Left lung (tissue), 10 donors: ENCODE results near the gene ZFP36L1. TPM values are rescaled to one million over a fixed set of nuclear protein-coding genes. Genes with fewer than 3 reads are reported as not detected.
A peak's percentile ranks its signal among the peaks of the same experiment; 100 is the strongest.

Experiments
- ATAC-seq: fragments of 200-7000 bp; cut with Tn5 transposase; one replicate; pipeline ENCODE4 v1.9.1; 2020; ENCODE audit warnings: moderate library complexity
- DNase-seq, 4 donors: peaks; one replicate each; pipeline ENCODE4 v3.0.0-alpha.2; 2013 to 2020
- H3K27ac ChIP-seq, 2 donors: fragments of 200-600 bp; sonication (generic) in 1 of 2; one replicate each; pipeline versions ENCODE4 v1.5.0 to v1.8.0; 2020 to 2021
- H3K27me3 ChIP-seq, 2 donors: fragments of 200-600 bp; sonication (generic) in 1 of 2; one replicate each; pipeline versions ENCODE4 v1.5.0 to v1.8.0; 2020 to 2021
- H3K36me3 ChIP-seq, 2 donors: fragments of 200-600 bp; sonication (generic) in 1 of 2; one replicate each; pipeline versions ENCODE4 v1.5.0 to v1.8.0; 2020 to 2021
- H3K4me1 ChIP-seq, 2 donors: fragments of 200-600 bp; one replicate each; pipeline ENCODE4 v1.8.0; 2021
- H3K4me3 ChIP-seq, 2 donors: fragments of 200-600 bp; sonication (generic) in 1 of 2; one replicate each; pipeline versions ENCODE4 v1.5.0 to v1.8.0; 2020 to 2021; ENCODE audit warnings: mild to moderate bottlenecking in 1 of 2
- H3K9me3 ChIP-seq, 2 donors: fragments of 200-600 bp; sonication (generic) in 1 of 2; one replicate each; pipeline versions ENCODE4 v1.5.0 to v1.8.0; 2020 to 2021
- intact Hi-C, 2 donors: fragments of 100-400 bp; cut with DNase I; formaldehyde crosslinking; loops; one replicate each; pipeline versions ENCODE4 v1.11.2 to v1.14.2; 2022
- polyA plus RNA-seq, 6 donors: library from polyadenylated mRNA; unstranded; fragments of 120-200 nt; gene quantifications; one replicate each; pipeline ENCODE4 v1.2.1, GENCODE V29; 2013; ENCODE audit not compliant: insufficient read length in 6 of 6
- total RNA-seq, 2 donors: library from RNA; stranded (reverse); fragmentation: NEBNext Ultra II Directional; extraction: Animal tissue kit (Norgen Biotek cat#: 25700); gene quantifications; one replicate each; pipeline ENCODE4 v1.2.1, GENCODE V29; 2021
- TF ChIP-seq, protein P1 (sequence below), 2 donors: fragments of 200-600 bp; sonication (generic) in 1 of 2; IDR thresholded peaks; one replicate each; pipeline versions ENCODE4 v1.5.0 to v1.8.0; 2021; ENCODE audit warnings: antibody characterized with exemption in 2 of 2
- donor health status: DM: no; HTN: yes; CAD: no.
- donor health status: DM: no; HTN: no; CAD: no.

Gene ZFP36L1
- total and polyA plus RNA-seq, 8 donors: 292 to 603 (median 469) TPM

DNA sequence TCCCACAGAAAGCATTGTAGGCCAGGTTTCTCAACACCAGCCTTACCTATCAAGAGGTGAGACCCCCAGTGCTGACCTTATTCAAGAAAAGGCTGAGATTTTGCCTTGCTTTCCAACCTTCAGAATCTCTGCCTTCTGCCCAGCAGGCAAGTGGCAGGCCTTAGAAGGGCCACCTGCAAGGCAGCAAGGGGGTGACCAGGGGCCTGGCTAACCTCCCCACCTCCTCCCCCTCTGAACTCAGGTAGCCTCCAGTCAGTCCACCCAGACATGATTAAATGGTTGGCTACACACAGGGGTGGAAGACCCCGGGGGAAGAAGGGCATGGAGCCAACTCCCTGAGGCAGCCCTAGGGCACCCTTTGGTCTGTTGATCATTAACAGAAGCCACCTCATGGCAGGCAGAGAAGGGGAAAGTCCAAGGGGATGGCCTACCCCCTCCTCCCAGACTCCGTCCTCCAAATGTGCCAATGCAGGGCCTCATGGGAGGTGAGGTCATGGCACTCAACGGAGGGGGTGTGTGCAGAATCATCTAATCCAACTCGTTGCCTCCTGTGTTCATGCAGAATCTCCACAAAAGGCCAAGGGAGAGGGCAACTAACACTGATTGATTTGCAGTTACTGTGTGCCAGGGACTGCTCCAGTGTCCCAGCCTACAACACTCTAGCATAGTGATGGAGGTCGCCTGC is 8.5 kb downstream of the ZFP36L1 start:
- Histone ChIP-seq H3K27ac (peak overlapping the region in 1 of 2 donors; percentile 50), H3K4me3 (no peak overlapping the region), H3K36me3 (peaks cover 0 to 28% of the 10 kb centered on the region in 2 donors), H3K4me1 (peaks cover 44 to 83% of the 10 kb centered on the region in 2 donors), H3K9me3 (no peaks in the 10 kb centered on the region), H3K27me3 (no peaks in the 10 kb centered on the region)
- peak in 2 of 4 donors; percentile 42 to 78 for DNase-seq
- TF ChIP-seq, protein P1, sequence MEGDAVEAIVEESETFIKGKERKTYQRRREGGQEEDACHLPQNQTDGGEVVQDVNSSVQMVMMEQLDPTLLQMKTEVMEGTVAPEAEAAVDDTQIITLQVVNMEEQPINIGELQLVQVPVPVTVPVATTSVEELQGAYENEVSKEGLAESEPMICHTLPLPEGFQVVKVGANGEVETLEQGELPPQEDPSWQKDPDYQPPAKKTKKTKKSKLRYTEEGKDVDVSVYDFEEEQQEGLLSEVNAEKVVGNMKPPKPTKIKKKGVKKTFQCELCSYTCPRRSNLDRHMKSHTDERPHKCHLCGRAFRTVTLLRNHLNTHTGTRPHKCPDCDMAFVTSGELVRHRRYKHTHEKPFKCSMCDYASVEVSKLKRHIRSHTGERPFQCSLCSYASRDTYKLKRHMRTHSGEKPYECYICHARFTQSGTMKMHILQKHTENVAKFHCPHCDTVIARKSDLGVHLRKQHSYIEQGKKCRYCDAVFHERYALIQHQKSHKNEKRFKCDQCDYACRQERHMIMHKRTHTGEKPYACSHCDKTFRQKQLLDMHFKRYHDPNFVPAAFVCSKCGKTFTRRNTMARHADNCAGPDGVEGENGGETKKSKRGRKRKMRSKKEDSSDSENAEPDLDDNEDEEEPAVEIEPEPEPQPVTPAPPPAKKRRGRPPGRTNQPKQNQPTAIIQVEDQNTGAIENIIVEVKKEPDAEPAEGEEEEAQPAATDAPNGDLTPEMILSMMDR (IDR thresholded peaks at IDR 0.05): no peak
- intact Hi-C loops: loop anchor here in 1 of 2 donors (10.0 kb wide), 1 partner anchor 100 kb away; no protein-coding TSS in a partner anchor
- ATAC-seq: peak; percentile 1

DNA sequence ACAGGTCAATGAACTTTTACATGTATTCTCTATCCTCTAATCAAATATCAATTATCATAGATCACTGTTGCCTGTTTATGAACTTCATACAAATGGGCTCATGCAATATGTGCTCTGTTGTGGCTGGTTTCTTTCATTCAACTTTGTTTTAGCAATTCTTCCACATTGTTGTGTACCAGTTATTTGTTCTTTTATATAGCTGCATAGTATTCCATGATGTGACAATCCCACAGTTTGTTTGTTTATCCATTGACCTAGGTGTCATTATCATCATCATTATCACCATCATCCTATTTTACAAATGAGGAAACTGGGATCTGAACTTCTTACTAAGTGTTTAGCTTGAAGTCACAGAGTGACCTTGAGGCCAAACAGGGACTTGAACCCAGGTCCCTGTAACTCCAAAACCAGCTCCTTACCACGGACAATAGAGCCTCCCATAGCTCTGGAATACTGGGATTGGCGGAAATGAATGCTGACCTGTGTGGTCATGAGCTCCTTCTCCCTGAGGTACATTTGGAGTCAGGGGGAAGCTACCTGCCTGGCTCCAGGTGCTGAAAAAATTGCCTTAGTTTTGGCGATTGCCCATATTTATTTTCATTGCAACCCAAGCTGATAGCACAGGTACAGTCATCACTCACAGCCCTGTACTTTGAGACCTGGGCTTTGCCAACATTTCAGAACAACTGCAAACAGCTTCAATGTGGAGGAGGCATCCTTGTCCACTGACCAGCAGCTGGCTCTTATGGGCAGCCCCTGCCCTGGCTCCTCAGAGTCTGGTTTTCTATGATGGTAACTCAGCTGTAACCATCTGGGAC is 9.2 kb downstream of the ZFP36L1 start:
- intact Hi-C loops: loop anchor here in 1 of 2 donors (10.0 kb wide), 1 partner anchor 99 kb away; no protein-coding TSS in a partner anchor
- Histone ChIP-seq H3K27me3 (no peaks in the 10 kb centered on the region), H3K4me3 (no peak overlapping the region), H3K27ac (peak overlapping the region in 1 of 2 donors; percentile 79), H3K4me1 (peaks cover 47 to 84% of the 10 kb centered on the region in 2 donors), H3K9me3 (no peaks in the 10 kb centered on the region), H3K36me3 (peaks cover 0 to 21% of the 10 kb centered on the region in 2 donors)
- ATAC-seq: no peak
- no peak for DNase-seq
- TF ChIP-seq, protein P1 (IDR thresholded peaks at IDR 0.05): no peak

DNA sequence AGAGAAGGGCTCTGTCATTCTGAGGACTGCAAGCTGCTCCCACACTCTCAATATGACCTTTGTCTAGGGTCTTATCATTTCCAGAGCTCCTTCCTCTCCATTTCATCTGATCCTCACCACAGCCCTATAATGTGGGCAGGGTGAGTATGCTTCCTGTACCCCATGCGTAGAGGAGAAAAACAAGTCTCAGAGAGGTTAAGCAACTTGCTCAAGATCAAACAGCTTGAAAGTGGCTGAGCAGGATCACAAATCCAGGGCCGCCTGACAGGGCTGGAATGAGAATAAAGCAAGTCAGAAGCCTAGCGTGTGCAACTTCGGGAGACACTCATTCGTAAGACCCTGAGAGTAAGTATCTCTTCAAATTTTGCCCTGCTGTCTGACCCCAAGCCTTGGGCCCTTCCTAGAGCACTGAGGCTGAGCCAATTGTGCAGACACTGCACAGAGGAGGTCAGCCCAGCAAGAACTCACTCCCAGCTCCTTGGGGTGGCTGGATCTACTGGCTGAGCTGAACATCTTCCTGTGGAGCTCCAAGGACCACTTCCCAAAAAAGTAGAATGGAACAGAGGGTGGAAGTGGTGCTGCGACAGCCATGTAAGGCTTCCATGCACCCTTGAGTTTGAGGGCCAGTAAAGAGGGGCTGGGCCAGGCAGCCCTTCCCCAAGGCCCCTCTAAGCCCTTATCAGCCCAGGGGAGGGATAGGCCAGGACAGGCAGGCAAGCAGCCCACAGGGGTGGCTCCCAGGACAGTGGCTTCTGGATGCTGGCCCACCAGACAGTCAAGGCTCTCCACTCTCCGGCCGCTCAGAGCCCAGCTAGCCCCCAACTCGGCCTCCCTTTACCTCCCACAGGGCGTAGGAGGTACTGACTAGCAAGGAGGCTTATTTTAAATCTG is 10.5 kb downstream of the ZFP36L1 start:
- DNase-seq (peak in 1 of 4 donors; percentile 55), ATAC-seq (no peak)
- H3K4me1 ChIP-seq: peaks cover 44 to 79% of the 10 kb centered on the region in 2 donors
- no peaks in the 10 kb centered on the region for H3K9me3 ChIP-seq
- intact Hi-C loops: loop anchor here in 1 of 2 donors (10.0 kb wide), 1 partner anchor 98 kb away; no protein-coding TSS in a partner anchor
- H3K4me3 ChIP-seq: no peak overlapping the region
- peaks cover 0 to 8% of the 10 kb centered on the region in 2 donors for H3K36me3 ChIP-seq
- H3K27ac ChIP-seq: peak overlapping the region in 1 of 2 donors; percentile 79
- H3K27me3 ChIP-seq: no peaks in the 10 kb centered on the region
- TF ChIP-seq, protein P1 (IDR thresholded peaks at IDR 0.05): no peak

DNA sequence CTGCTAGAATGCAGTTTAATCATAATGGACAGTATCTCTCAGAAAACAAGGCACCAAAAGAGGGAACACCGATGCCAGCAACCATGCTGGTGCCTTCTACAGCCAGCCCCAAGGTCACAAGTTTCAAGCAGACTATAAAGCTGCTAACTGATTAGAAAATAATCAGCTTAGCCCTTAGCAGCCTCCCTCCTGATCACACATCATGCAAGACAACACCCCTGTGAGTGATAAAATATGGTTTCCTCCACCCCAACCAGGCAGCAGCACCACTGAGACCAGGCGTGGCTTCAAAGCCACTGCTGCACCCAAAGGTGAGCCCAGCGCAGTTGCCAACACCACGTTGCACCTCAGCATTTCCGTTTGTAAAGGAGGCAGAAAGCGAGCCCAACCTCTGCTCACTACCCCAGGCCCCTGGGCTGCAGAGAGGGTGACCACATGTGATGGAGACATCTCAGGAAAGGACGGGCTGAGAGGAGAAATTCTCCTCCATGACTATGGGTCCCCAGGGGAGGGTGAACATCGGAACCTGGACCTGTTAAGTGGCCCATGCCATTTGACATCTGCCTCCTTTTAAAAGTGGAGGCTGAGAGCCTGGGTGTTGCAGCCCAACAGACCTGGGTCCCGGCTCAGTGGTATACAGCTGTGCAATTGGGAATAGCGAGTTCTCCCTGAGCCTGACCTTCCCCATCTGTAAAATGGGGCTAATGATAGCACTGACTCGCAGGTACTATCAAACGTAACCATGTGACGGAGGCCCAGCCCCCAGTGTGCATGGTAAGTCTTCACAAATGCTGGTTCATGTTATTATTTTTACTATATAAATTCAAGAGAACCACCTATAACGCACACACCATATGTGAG is 11.5 kb downstream of the ZFP36L1 start:
- TF ChIP-seq, protein P1 (IDR thresholded peaks at IDR 0.05): no peak
- ATAC-seq (no peak), DNase-seq (peak in 1 of 4 donors; percentile 43)
- intact Hi-C loops: loop anchor here in 1 of 2 donors (10.0 kb wide), 1 partner anchor 97 kb away; no protein-coding TSS in a partner anchor
- no peaks in the 10 kb centered on the region for H3K36me3 ChIP-seq
- no peaks in the 10 kb centered on the region for H3K27me3 ChIP-seq
- H3K4me3 ChIP-seq: no peak overlapping the region
- peak overlapping the region; percentile 76 to 79 for H3K27ac ChIP-seq
- H3K4me1 ChIP-seq: peaks cover 35 to 70% of the 10 kb centered on the region in 2 donors
- H3K9me3 ChIP-seq: no peaks in the 10 kb centered on the region
